Neural progenitor cell (in vitro differentiated cells): ENCODE measurements around the gene GMDS.

Experiments
- EZH2 ChIP-seq: fragments of 200-600 bp; sonication (generic); IDR thresholded peaks from 2 replicates; pipeline ENCODE4 v1.6.1; 2017; ENCODE audit warnings: antibody characterized with exemption, mild to moderate bottlenecking, moderate library complexity
- TF ChIP-seq, protein P1 (sequence below): fragments of 200-600 bp; sonication (generic); IDR thresholded peaks from 2 replicates; pipeline ENCODE4 v1.5.1; 2017; ENCODE audit warnings: antibody characterized with exemption, mild to moderate bottlenecking

DNA sequence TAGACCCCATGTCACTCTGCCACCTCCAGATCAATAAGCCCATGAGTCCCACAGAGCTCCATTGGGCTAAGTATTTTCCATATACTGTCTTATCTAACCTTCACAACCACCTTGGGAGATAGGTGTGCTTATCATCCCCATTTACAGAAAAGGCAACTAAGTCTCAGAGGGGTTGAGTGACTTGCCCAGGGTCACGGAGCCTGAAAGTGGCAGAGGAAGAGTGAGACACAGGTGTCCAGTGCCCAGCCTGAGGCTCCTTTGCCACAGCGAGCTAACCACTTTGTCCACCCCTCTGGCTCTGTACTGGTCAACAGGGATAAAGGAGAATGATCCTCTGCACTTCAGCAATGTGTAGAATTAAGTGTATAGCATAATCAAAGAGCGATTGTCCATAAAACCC lies 124.5 kb downstream of the GMDS start:
- TF ChIP-seq, protein P1, sequence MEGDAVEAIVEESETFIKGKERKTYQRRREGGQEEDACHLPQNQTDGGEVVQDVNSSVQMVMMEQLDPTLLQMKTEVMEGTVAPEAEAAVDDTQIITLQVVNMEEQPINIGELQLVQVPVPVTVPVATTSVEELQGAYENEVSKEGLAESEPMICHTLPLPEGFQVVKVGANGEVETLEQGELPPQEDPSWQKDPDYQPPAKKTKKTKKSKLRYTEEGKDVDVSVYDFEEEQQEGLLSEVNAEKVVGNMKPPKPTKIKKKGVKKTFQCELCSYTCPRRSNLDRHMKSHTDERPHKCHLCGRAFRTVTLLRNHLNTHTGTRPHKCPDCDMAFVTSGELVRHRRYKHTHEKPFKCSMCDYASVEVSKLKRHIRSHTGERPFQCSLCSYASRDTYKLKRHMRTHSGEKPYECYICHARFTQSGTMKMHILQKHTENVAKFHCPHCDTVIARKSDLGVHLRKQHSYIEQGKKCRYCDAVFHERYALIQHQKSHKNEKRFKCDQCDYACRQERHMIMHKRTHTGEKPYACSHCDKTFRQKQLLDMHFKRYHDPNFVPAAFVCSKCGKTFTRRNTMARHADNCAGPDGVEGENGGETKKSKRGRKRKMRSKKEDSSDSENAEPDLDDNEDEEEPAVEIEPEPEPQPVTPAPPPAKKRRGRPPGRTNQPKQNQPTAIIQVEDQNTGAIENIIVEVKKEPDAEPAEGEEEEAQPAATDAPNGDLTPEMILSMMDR = no peak
- TF ChIP-seq EZH2 = no peak
